HG02759 (cell line): ENCODE data around the gene MBP.
"Not testable (repeated sequence)": the region's sequence is repeated elsewhere in the genome, so short reads cannot be mapped to it uniquely, and the experiment has no call there.

Source experiments
- ATAC-seq: cut with Tn5 transposase; IDR thresholded peaks from one replicate; pipeline ENCODE4 v1.9.1; 2021; ENCODE audit warnings: mild to moderate bottlenecking, moderate library complexity; ENCODE audit not compliant: unreplicated experiment

Gene MBP

DNA sequence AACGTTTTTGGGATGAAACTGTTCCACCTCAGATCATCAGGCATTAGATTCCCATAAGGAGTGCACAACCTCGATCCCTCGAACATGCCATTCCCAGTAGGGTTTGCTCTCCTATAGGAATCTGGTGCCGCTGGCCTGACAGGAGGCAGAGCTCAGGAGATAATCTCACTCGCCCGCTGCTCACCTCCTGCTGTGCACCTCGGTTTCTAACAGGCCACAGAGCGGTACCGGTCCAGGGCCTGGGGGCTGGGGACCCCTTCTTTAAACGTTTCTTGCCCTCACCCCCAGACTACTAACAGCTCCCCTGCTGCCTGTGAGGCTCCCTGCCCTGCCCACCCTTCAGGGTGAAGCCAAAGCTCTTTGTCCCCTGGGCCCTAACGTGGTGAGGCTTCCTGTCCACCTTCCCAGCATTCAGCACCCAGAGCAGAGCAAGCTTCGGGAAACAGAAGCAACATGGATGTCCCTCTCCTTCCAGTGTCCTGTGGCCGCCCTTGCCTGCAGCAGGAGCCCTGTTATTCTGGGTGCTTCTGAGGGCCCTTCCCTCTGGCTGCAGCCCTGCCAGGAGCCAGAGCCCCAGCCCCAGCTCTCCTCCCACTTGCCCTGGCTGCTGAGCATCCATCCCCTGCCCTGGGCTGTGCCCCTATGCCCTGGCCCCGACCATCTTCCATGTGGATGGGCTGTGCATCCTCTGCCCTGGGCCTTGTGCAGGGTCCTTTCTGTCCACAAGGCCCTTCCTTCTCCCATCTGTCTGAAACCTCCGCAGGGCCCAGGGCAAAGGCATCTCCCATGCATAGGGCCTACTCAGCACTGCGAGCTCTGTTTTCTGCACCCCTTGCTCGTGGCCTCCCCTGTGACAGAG, 140.1 kb downstream of the MBP start:
- ATAC-seq, result no peak

DNA sequence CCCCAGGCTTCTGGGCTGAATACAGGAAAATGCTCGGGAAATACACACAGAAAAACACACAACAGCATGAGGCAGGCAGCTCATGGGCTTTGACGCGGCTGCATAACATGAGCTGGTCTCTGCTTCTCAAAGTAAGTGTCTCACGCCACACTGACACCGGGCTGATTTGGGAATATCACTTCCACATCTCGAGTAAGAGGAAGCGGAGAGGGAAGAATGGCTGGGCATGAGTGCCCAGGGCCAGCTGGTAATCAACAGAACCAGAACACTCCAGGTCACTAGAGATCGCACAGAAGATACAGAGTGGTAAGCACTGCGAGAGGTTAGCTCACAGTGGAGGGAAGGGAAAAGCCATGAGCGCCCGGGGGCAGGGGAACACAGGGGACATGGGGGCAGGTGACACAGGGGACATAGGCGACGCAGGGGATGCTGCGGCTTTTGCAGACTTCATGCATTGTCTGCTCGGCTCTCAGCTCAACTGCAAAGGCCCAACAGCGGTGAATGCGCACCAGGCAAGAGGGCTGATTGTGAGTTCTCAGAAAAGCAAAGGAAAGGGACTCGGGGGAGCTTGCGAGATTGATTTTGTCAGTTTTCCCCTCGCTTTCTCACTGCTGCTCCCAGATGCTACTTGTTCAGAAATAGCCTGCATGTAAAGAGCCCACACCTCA, 141.4 kb downstream of the MBP start:
- ATAC-seq, result no peak

DNA sequence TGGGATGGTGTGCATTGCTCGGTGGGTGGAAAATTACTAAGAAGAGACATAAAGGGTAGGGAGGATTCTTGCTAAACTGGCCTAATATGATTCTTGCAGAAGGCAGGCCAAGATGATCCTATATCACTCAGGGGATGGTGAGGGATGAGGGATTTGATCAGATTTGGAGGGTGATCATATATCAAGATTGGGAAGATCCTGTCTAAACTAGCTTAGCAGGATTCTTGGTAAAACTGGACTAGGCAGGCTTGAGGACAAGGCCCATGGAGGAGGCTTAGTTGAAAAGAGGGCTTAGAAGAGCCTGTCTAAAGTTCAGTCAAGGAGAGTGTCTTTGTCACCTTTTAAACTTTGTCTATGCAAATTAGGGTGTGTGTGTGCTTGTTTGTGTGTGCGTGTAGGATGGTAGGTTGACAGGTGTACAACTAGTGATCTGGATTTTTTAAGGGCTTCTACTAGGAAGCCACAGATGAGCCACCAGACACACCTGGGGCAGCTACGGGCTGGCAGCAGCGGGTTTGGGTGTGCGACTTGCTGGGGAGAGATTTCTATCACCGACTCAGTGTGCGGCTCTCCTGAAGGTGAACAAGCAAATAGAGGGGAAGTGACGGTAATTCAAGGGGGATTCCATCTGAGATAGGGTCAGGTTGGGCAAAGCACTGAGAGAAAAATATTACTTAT, 142.1 kb downstream of the MBP start:
- not testable (repeated sequence) for ATAC-seq

DNA sequence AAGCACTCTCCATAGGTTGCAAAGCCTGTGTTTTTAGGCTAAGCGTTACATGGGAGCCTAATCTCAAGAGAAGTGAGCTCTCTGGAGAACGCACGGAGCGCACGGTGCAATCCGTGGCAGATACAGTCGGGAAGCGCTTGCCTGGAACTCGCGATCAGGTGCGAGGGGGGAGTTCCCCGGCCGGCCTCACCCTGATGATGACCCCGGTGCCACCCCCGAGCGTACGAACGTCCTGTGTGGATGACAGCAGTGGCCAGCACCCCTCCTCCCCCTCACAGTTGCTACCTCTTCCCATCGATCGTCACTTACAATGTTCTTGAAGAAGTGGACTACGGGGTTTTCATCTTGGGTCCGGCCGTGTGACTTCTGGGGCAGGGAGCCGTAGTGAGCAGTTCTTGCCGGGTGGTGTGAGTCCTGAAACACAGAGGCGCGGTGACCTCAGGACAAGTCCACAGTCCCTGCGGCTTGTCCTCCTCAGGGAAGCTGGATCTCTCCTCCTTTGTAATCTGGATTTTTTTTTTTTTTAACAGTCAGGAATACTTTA, 142.9 kb downstream of the MBP start:
- ATAC-seq, result no peak

DNA sequence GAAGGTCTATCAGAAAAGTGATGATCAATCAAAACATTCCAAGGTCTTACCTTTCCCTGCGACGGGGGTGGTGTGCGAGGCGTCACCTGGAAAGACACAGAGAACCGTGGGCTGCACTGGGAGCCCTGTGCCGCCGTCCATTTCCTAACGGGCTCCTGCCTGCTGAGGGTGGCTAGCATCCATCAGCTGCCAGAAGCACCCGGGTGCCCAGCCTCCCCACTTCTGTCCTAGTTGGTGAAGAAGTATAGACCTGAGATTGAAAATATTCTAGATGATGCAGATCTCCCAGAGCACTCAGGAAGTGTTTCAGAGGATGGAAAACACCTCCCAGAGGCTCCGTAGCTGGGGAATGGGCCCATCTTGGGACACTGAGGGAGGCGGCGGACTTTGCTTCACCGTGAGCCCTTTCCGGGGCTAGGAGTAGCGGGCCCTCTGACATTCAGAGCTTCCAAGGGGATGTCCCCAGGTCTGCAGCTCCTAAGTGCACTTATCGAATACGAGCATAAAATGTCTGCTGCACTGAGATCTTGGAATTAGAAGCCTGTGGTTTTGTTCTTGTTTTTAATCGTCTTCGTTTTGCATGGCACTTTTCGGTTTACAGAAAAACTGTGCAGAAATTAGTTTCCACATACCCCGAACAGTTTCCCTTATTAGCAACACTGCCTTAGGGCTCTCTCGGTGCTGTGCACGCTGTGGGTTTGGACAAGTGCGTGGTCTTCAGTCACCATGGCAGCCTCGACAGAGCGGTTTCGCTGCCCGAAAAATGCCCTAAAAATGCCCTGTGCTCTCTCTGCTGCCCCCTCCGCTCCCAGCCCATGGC, 143.5 kb downstream of the MBP start:
- no peak for ATAC-seq

DNA sequence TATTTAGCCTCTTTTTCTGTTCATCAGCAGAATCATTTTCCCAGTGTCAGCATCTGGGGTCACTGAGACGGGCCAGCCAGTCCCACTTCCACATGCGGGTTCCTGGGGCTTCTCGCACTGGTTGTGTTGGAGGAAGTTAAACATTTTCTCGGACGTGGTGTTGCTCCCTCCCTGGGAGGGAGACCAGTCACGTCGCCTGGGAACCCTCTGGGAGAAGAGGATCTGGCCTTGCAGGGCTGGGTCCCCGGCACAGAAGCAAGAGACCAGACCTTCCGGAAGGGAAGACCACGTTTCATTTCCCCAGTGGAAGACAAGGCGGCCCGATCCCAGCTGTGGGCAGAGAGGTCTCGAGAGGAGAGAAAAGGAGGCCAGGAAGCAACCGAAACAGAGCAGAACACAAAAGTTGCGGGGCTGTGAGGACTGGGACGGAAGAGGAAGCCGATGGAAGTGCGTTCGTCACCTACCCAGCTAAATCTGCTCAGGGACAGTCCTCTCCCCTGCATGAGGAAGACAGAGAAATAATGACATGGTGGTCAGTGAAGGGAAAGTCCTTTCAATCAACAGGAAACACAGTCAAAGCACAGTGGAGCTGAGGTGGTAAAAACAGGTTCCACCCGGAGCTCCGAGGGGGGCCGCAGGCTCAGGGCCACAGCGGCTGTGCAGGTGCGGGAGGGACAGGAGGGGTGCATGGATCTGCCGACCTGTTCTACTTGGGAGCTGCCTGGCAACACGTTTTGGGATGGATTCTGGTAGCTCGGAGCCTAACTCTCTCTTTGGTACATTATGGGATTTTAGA, 144.4 kb downstream of the MBP start:
- ATAC-seq, result no peak

DNA sequence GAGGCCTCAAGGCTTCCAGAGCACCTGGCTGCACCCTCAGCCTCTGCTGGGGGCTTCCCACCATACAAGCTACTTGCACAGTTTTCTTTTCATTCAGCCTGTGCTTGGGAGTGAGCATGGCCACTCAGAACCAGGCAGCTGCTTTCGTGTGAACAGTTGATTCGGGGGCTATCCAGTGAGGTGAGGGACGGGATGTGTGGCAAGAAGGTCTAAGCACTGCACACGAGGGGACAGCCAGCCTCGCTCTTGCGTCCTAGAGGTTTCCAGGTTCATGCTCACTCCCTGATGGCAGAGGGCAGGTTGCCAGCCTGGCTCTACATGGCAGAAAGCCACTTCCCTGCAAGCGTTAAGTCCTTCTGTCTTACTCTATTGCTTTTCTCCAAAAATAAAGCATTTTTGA, 146.2 kb downstream of the MBP start:
- no peak for ATAC-seq

DNA sequence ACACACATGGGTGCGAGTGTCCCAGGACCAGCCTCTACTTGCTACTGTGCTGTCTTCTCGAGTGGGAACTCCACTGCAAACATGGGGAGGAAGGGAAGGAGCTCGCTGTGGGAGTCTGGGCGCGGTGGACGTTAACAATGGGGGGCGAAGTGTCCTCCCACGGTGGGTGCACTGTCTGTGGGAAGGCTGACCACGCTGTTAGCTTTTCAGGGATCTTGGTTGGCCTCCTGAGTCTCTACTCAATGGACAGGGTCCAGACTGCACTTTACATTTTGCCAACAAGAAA, 146.7 kb downstream of the MBP start:
- no peak for ATAC-seq

DNA sequence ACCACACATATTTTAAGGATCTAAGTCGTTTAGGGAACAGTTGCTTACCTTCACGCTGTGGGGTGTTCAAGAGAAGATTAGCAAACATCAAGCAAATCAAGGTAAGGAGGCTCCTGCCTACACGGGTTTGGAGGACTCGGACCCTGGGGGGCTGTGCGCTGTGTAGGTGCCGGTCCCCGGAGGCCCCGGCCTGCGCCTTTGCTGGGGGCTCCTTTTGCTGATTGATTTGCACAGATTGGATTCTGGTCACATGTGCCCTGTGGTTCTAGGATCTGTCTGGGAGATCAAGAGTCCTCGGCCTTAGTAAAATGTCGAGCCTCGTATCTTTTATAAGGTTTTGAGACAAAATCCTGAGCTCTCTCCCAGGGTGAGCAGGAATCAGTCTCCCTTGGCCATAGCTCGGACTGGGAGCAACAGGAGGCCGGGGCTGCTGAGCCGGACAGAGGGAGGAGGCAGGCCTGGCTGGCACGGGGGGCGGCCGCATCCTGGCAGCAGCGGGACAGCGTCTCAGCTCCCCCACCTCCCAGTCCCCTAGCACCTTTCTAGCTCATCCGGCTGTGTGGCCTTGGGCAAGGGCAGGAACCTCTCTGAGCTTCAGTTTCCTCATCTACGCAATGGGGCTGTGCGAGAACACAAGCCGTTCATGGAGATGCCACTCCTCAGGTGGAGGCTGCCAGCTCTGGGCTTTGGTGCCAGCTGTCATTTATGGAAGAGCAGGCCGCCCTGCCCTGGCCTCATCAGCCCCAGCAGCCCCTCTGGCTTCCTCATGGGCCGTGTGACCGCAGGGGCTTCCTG, 147.2 kb downstream of the MBP start:
- no peak for ATAC-seq

DNA sequence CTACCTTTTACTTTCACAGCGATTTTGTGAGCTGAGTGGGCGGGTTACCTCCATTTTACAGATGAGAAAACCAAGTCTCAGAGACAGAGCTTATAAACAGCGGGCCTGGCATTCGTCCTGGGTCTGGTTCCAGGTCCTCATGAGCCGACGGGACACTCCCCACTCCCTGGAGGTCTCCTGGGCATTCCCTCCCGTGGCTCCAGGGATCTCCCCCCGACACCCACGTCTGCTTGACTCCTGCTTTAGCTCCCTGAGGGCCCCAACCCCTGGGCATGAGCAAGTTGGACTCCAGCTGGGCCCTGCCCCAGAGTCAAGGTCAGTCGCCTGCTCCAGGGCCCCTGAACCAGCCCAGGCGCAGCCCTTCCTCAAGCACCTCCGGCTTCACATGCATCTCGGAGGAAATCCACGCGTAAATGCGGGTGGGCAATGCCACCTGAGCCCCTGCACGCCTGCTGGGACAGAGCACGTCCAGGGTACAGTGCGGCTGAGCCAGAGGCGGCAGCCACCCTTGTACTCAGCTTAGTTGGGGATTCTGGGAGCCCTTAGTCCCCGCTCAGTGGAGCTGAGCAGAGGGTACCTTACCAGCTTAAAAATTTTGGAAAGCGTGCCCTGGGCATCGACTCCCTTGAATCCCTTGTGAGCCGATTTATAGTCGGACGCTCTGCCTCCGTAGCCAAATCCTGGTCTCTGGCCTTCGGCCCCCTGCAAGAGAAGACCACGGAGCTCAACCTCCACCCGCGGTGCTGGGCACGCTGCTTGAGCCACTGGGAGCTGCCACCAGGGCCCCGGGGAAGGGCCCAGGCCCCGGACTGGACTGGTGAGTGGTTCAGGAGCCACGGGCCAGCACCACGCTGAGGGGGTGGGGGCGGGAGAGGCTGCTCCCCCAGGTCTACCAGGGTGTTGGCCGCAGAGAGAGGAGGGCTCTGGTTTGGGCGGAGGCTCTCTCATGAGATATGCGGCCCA, 148.1 kb downstream of the MBP start:
- no peak for ATAC-seq

DNA sequence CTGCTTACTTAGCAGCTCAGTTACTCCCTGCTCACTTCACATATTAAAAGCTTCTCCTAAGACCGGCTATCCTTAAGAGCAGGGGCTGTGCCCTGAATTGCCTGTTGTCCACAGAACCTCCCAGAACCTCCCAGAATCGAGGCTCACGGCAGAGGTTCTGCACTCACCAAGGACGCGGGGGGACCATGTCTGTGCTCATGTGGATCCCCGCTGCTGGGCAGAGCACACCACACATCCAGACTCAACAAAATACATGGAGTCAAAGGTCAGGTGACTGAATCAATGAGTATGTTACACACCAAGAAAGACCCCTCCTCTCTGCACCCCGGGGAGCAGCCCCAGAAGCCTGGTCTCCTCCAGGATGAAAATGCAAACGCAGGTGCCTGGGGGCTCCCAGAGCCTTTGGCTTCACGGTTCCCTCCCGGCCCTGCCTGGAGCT, 149.0 kb downstream of the MBP start:
- ATAC-seq, result no peak

DNA sequence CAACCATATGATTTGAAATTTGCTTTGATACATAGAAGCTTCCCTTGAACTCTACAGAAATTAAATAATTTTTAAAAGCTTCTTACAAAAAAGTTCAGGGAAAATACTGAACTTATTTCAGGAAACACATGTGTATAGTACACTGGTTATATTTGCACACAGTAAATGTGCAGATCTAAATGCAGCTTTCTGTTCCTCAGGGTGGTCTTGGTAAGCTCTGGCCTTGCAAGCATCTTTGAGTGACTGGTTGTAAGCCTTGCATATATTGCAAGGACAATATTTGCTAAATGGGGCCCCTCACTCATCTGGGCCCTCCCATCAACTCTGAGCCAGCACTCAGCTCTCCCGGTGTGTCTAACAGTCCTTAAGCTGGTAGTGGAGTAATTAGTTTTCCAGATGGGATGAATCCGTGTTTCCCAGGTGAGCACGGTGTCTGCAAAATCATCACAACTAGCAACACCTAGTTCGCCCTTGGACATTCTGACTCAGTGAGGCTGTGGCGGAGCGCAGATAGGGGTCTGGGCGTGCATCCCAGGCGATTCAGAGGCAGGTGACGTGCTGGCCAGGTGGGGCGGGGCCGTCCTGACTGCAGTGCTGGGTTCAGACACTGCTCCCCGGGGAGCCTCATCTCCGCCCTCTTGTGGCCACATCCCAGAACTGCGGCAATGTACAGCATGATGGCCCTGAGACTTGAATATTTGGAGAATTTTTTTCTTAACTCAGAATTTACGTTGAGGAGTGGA, 149.6 kb downstream of the MBP start:
- peak; percentile 69 for ATAC-seq

DNA sequence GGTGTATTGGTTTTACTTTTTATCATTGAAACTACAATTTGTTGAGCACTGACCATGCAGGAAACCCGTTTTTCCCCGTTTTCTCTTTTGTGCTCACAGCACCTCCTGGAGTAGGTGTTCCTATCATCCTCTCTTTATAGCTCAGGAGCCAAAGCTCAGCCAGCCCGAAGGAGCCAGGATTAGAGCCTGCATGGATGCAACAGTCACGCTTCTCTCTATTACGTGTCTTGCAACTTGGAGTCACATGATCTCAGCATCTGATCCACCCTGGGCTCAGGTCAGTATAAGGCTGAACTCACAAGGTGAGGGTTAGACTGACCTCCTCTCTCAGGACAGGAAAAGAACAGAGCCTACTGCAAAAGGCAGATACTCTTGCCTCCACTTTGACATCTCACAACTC, 150.5 kb downstream of the MBP start:
- no peak for ATAC-seq

DNA sequence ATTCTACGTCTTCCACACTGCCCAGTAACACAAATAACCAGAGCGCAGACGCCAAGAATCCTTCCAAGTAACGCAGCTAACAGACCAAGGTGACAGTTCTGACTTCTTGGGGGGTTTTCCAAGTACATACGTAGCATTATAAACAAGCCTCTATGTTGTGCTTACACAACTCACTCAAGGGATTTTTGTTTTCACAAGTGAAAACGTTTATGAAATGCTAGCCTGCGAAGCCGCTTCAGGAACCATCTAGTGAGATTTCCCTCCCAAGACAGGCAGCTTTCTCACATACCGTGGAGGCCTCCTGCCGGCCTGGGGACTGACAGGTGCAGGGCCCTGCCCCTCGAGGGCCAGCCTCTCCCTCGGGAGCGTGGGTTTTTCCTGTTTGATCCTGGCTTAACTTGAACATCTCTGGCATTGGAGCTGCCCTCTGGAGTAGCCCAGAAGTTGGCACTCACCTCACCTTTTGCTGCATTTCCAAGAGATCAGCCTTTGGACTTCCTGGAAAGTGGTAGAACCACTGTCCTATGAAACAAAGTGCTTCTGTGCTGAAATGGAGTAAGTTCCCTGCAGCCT, 151.1 kb downstream of the MBP start:
- peak; percentile 55 for ATAC-seq

DNA sequence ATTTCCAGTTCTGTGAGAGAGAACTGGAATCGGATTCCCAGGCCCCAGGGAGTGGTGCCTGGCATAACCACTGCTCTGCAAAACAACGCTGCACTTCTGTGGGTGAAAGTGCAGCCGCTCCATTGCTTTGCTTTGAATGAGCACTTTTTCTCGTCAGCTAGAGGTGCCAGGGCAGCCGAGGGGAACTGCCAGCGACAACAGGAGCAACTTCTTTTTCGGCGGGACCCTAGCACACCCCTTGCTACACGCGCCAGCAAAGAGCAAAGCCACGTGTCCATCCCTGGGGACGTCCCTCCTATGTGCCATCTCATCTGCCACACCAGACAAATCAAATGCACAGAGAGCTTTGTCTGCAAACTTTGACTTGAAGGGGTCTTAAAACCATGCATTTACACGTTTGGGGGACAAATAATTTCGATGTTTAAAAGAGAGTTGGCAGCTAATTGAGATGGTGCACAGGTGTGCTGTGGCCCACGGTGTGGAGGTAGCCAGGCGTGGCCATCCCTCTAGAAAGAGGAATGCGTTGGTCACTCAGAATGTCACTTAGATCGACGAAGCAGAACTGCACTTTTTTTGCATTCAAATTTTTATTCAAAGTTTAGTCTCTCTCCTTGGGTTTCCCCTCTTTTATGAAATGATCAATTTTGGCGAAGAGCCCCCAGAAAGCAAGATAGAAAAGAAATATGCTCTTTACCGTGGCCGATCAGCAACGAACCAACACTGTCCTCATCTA, 151.8 kb downstream of the MBP start:
- peak; percentile 39 for ATAC-seq

DNA sequence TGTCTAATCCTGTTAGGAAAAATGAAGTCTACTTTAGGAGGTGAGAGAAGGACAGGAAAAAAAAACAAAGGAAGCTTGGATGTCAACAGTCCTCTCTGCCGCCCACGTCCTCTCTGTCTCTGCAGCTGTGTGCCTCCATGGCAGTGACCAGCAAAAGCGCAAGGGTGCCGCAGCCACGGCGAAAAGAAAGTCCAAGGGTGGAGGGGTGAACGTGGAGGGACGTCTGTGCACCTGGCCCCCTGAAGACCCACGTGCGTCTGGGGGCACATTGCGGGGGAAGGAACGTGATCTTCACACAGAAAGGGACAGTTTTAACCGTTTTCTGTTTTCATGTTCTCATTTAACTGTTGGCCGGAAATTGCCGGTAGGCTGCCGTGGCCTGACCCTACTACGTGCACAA, 152.7 kb downstream of the MBP start:
- no peak for ATAC-seq
